ENCODE measurements around the gene MAML2.

The MAML2 gene

DNA sequence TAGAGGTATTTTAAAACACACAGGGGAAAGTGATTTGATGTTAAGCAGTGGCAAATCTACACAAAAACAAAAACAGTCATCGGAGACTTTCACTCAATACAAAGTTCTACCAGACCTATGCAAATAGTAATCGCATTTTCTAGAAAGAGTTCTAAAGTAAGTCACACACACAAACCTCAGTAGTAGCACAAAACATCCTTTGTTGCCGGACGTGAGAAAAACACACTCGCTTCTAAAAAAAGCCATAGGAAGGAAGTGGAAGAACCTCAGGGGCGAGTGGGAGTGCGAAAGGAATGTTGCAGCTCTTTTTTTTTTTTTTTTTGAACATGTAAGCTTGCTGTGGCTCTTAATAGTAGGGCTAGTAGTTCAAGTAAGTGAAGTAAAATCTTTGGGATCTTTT is 88.9 kb downstream of the MAML2 start:
- peak; percentile 79 for DNase-seq (ENCODE audit: low read depth)
- H3K4me3 ChIP-seq (ENCODE audit: low read depth, low read length), result peak overlapping the region; percentile 16; the same call in 1 of the 2 replicates
- TF ChIP-seq, protein P1, sequence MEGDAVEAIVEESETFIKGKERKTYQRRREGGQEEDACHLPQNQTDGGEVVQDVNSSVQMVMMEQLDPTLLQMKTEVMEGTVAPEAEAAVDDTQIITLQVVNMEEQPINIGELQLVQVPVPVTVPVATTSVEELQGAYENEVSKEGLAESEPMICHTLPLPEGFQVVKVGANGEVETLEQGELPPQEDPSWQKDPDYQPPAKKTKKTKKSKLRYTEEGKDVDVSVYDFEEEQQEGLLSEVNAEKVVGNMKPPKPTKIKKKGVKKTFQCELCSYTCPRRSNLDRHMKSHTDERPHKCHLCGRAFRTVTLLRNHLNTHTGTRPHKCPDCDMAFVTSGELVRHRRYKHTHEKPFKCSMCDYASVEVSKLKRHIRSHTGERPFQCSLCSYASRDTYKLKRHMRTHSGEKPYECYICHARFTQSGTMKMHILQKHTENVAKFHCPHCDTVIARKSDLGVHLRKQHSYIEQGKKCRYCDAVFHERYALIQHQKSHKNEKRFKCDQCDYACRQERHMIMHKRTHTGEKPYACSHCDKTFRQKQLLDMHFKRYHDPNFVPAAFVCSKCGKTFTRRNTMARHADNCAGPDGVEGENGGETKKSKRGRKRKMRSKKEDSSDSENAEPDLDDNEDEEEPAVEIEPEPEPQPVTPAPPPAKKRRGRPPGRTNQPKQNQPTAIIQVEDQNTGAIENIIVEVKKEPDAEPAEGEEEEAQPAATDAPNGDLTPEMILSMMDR (IDR thresholded peaks at IDR 0.05; ENCODE audit: insufficient read depth, low read depth, low read length, missing control alignments), result no peak

DNA sequence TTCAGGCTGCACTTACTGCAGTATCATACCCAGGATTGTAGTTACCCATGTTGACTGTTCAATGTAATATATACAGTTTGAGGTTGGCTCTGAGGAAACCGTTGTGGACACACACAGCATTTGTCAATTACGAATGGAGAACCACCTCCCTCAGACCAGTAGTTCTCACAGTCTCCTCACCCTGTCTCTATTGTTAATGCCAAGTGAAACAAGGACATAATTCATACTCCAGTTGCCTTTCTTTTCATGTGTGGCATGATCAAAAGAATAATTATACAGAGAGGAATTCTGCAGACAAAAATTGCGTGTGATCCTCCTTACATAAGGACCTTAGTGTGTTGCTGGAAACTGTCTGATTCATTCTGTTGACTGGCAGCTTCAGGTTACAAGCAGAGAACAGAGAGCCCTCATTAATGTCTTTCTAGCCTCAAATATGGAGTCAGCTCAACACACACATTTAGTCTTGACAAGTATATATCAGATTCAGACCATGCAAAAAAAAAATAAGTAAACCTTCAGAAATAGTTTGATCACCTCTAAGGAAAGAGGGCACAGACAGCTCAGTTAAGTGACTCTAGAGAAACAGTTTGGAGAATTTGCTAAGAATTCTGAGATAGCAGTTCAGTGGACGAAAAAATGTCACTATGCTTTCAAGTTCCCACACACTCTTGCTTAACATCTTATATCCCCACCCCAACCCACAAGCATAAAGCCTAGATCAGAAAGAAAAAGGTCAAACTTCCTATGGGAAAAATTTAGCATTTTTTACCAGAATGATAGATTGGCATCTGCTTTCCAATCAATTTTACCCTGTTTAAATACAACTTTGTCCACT is 96.1 kb downstream of the MAML2 start:
- H3K4me3 ChIP-seq (ENCODE audit: low read depth, low read length), result no peak overlapping the region
- TF ChIP-seq, protein P1 (IDR thresholded peaks at IDR 0.05; ENCODE audit: insufficient read depth, low read depth, low read length, missing control alignments), result no peak
- no peak for DNase-seq (ENCODE audit: low read depth)

DNA sequence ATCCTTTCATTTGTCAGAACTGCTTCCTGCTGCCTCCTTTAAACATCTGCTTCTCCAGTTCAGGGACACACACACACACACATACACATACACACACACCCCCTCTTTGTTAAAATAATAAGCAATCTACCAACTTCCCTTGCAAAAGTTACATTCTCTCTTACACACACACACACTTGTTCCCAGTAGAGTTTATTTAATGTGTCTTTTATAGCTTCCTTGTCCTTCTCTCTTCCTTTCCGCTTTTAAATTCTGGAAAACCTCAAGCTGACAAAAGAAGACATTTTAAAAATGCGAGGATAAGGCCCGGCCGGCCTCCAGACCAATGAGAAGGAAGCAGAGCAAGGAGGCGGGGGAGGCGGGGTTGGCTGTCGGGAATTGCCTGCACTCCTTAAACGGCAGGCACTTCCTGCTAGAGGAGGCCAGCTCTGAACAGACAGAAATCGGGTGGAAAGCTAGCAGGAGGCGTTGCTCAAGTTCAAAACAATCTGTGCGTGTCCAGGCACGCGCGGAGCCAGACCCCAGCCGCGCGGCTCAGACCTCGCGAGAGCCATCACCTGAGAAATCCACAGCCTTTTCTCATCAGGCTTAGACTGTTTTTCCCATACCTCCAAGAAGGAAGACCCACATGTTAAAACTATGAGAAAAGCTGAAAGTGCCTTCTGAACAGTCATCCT is 99.9 kb downstream of the MAML2 start:
- H3K4me3 ChIP-seq (ENCODE audit: low read depth, low read length), result peak overlapping the region; percentile 55
- DNase-seq (ENCODE audit: low read depth), result peak; percentile 95
- TF ChIP-seq, protein P1 (IDR thresholded peaks at IDR 0.05; ENCODE audit: insufficient read depth, low read depth, low read length, missing control alignments), result no peak

DNA sequence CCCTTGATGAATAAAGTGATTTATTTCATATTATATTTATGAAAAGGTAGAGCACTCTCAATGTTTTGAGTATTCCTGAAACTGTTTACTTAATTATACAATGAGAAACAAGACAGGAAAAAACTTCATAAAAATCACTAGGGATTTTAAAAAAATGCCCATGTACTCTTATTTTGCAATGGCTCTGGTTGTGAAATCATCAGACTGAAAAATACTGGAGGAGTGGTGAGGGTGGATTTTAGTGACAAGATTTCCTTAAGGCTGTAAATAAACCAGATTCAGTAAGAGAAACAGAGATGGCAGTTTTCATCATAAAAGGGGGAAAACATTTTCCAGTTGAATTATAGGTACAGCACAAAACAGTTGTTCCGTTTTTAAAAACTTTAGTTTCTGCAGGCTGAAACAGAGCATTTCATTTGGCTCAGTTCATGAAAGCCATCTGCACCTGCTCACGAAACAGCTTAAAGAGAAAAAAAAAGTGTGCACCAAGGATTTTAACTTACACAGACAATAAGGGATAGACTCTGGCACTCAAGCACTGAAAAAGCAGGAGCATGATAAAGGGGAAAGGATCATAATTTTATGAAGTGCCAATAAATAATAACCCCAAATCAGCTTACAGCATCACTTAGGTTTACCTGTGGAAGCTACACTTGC is 100.7 kb downstream of the MAML2 start:
- TF ChIP-seq, protein P1 (IDR thresholded peaks at IDR 0.05; ENCODE audit: insufficient read depth, low read depth, low read length, missing control alignments), result no peak
- peak overlapping the region; percentile 55 for H3K4me3 ChIP-seq (ENCODE audit: low read depth, low read length)
- no peak for DNase-seq (ENCODE audit: low read depth)

DNA sequence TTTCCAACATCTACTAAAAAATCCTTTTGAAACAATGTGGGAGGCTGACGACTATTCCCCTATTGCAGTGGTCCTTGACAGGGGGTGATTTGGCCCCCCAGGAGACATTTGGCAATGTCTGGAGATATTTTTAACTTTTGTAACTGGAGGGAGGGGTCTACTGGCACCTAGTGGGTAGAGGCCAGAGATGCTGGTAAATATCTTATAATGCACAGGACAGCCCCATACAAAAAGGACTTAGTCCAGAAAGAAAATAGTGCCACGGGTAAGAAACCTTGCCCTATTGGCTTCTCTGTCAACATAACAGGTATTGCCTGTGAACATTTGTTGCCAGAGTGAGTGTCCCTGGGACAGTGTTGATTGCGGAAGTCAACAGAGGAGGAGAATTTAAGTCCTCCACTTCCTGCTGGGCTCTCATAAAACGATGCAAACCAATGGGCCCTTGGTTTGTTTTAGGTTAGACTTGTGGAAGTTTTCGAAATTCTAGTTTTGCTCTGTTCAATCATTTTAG is 101.6 kb downstream of the MAML2 start:
- no peak overlapping the region for H3K4me3 ChIP-seq (ENCODE audit: low read depth, low read length)
- no peak for DNase-seq (ENCODE audit: low read depth)

DNA sequence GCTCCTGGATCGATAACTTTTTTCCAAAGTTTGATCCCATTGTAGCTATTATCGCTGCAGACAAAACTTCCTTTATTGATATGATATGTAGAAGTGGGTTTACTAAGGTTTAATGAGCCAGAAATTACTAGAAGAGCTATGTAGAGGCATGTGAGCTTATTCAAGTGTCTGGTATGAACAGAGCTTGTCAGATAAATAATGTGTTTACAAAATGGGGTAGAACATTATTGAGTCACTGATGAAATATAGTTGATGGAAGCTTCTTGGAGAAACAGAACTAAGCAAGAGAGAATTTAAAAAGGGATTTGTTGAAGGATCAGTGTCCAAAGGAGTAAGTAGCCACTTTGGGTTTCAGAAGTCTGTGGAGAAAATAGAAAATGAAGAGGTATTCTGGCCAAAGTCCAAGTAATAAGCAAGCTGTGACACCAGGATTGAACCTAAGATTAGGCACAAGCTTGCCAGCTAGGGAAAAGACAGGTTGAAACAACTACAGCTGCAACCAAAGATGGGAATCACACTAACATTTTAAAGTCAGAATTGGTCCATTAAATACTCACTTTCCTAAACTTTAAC is 104.3 kb downstream of the MAML2 start:
- no peak overlapping the region for H3K4me3 ChIP-seq (ENCODE audit: low read depth, low read length)
- DNase-seq (ENCODE audit: low read depth), result no peak
- TF ChIP-seq, protein P1 (IDR thresholded peaks at IDR 0.05; ENCODE audit: insufficient read depth, low read depth, low read length, missing control alignments), result no peak

More for the DNA sequence above, 101.6 kb downstream of the MAML2 start:
- TF ChIP-seq, protein P1 (IDR thresholded peaks at IDR 0.05; ENCODE audit: insufficient read depth, low read depth, low read length, missing control alignments), result no peak
